Central memory CD8-positive, alpha-beta T cell (primary cell): ENCODE results near the gene LYST.

ENCODE experiments used
- ATAC-seq: fragments of 150-1000 bp; cut with Tn5 transposase; replicated peaks from 2 replicates; pipeline ENCODE4 v1.10.0; 2022; ENCODE audit warnings: mild to moderate bottlenecking, moderate FRiP score, moderate number of reproducible peaks; ENCODE audit not compliant: poor library complexity, severe bottlenecking; ENCODE audit errors: extremely low read depth
- DNase-seq, 2 donors: peaks; one replicate each; pipeline ENCODE4 v3.0.0; 2021; ENCODE audit warnings: low spot score in 2 of 2
- H3K27ac Mint-ChIP-seq: one replicate; pipeline ENCODE4 v1.8.0; 2022; ENCODE audit warnings: low read depth, mild to moderate bottlenecking, moderate library complexity, mixed read lengths
- H3K27me3 Mint-ChIP-seq: one replicate; pipeline ENCODE4 v1.8.0; 2022; ENCODE audit warnings: mixed read lengths
- H3K36me3 Mint-ChIP-seq: one replicate; pipeline ENCODE4 v1.8.0; 2022; ENCODE audit warnings: mild to moderate bottlenecking, moderate library complexity, mixed read lengths; ENCODE audit not compliant: insufficient read depth
- H3K4me1 Mint-ChIP-seq: one replicate; pipeline ENCODE4 v1.8.0; 2022; ENCODE audit warnings: mixed read lengths
- H3K4me3 Mint-ChIP-seq: one replicate; pipeline ENCODE4 v1.8.0; 2022; ENCODE audit warnings: mild to moderate bottlenecking, moderate library complexity, mixed read lengths
- H3K9me3 Mint-ChIP-seq: one replicate; pipeline ENCODE4 v1.8.0; 2022; ENCODE audit warnings: mixed read lengths

Gene LYST

DNA sequence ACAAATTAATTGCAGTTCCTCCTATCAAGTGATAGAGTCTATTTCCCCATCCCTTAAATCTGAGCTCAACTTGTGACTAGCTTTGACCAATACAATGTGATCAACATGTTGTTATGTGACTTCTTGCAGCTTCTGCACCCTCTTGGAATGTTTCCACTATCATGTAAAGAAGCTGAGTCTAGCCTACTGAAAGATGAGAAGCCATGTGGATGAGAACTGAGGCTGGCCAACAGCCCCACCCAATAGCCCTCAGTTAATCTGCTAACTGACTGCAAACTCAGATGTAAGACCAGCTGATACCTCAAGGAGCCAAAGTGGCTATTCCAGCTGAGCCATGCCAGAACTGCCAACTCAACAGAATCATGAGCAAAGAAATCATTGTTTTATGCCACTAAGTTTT lies 44.0 kb downstream of the LYST start:
- ATAC-seq (no peak), DNase-seq (no peak)
- no peak overlapping the region for H3K4me3 Mint-ChIP-seq
- H3K4me1 Mint-ChIP-seq, result peaks cover 28% of the 10 kb centered on the region
- H3K36me3 Mint-ChIP-seq, result peaks cover 10% of the 10 kb centered on the region
- H3K9me3 Mint-ChIP-seq, result no peaks in the 10 kb centered on the region
- no peaks in the 10 kb centered on the region for H3K27me3 Mint-ChIP-seq
- no peak overlapping the region for H3K27ac Mint-ChIP-seq

- DNase-seq (no peak), ATAC-seq (no peak)
- no peaks in the 10 kb centered on the region for H3K9me3 Mint-ChIP-seq
- H3K27me3 Mint-ChIP-seq, result no peaks in the 10 kb centered on the region
- peaks cover 10% of the 10 kb centered on the region for H3K36me3 Mint-ChIP-seq
- H3K27ac Mint-ChIP-seq, result peak overlapping the region; percentile 41
- H3K4me3 Mint-ChIP-seq, result no peak overlapping the region
- H3K4me1 Mint-ChIP-seq, result peaks cover 37% of the 10 kb centered on the region
These were observed 45.2 kb downstream of the LYST start for GRCh38 chr1:235821361-235821981.

DNA sequence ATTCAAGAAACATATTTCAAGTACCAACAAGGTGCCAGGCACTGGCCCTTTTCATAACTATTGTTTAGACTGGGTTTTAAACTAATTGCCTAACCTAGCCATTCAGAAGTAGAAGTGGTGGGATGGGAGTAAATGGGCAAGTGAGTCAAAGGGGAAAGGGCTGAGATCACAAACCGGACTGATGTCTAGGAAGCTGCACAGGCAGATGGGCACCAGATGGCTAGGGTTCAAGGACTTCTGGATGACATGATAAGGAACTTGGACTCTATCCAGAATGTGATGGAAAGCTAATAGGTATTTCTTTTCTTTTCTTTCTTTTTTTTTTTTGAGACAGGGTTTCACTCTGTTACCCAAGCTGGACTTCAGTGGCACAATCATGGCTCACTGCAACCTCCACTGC lies 46.6 kb downstream of the LYST start:
- peak overlapping the region; percentile 66 for H3K27ac Mint-ChIP-seq
- DNase-seq (no peak), ATAC-seq (no peak)
- H3K4me3 Mint-ChIP-seq, result no peak overlapping the region
- H3K9me3 Mint-ChIP-seq, result no peaks in the 10 kb centered on the region
- no peaks in the 10 kb centered on the region for H3K27me3 Mint-ChIP-seq
- H3K36me3 Mint-ChIP-seq, result peaks cover 7% of the 10 kb centered on the region
- peaks cover 34% of the 10 kb centered on the region for H3K4me1 Mint-ChIP-seq

DNA sequence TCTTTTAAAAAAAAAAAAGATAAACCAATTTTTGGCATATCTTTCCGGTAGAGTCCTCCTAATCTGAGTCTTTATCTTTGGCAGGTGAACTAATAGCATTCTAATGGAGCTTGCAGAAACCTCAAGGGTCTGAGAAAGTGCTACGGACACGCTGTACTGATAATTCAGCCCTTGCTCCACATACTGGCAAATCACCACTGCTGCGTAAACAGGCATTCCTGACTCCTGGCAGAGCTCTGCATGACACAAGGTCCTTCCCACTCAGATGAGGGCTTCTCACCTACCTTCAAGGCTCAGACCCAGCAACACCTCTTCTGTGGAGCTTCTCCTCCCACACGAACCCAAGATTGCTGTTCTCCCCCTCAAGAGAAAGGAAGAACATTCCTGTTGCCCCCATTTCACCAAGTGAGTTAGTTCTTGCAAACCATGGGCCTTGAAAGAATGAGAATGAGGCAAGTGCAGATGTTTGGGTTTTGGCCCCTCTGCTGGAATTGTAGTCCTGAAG lies 48.0 kb downstream of the LYST start:
- Mint-ChIP-seq H3K27ac (peak overlapping the region; percentile 66), H3K4me1 (peaks cover 34% of the 10 kb centered on the region)

DNA sequence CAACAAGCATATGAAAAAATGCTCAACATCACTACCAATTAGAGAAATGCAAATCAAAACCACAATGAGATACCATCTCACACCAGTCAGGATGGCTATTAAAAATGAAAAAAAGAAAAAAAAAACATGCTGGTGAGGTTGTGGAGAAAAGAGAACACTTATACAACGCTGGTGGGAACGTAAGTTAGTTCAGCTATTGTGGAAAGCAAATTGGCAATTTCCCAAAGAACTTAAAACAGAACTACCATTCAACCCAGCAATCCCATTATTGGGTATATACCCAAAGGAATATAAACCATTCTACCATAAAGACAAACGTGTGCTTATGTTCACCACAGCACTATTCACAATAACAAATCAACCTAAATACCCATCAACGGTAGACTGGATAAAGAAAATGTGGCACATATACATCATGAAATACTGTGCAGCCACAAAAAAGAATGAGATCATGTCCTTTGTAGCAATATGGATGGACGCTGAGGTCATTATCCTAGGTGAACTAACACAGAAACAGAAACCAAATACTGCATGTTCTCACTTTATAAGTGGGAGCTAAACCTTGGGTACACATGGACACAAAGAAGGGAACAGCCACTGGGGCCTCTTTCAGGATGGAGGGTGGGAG lies 49.5 kb downstream of the LYST start:
- no peak overlapping the region for H3K4me3 Mint-ChIP-seq
- no peaks in the 10 kb centered on the region for H3K9me3 Mint-ChIP-seq
- H3K36me3 Mint-ChIP-seq, result no peaks in the 10 kb centered on the region
- no peak for ATAC-seq
- H3K4me1 Mint-ChIP-seq, result peaks cover 28% of the 10 kb centered on the region
- no peaks in the 10 kb centered on the region for H3K27me3 Mint-ChIP-seq
- DNase-seq, result no peak
- H3K27ac Mint-ChIP-seq, result peak overlapping the region; percentile 61

More for the DNA sequence above, 48.0 kb downstream of the LYST start:
- Mint-ChIP-seq H3K36me3 (peaks cover 2% of the 10 kb centered on the region), H3K4me3 (no peak overlapping the region), H3K27me3 (no peaks in the 10 kb centered on the region), H3K9me3 (no peaks in the 10 kb centered on the region)
- DNase-seq (no peak), ATAC-seq (no peak)

- Mint-ChIP-seq H3K36me3 (peaks cover 9% of the 10 kb centered on the region), H3K27me3 (no peaks in the 10 kb centered on the region), H3K4me1 (peaks cover 8% of the 10 kb centered on the region), H3K27ac (no peak overlapping the region), H3K4me3 (no peak overlapping the region), H3K9me3 (no peaks in the 10 kb centered on the region)
- ATAC-seq, result no peak
- no peak for DNase-seq
These were observed 56.9 kb downstream of the LYST start for GRCh38 chr1:235809688-235810397.

DNA sequence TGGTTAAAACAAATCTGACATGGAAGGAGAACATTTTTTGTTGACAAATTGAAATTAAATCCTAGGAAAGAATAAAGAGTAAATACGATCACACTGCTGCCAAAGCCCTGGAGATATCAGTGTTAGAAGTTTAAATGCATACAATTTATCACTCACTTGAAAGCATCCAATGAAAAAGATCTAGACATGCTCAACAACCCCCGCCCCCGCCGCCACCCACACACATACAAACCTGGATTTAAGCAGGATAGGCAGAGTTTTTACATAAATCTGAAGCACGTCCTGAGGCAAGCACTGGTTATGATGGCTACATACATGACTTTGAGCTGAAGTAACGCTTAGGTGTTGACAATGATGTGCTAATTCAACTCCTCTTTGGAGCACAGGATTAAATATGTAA lies 58.5 kb downstream of the LYST start:
- ATAC-seq (no peak), DNase-seq (no peak)
- no peaks in the 10 kb centered on the region for H3K27me3 Mint-ChIP-seq
- H3K36me3 Mint-ChIP-seq, result peaks cover 10% of the 10 kb centered on the region
- H3K4me1 Mint-ChIP-seq, result peaks cover 8% of the 10 kb centered on the region
- no peaks in the 10 kb centered on the region for H3K9me3 Mint-ChIP-seq
- no peak overlapping the region for H3K27ac Mint-ChIP-seq
- no peak overlapping the region for H3K4me3 Mint-ChIP-seq

GRCh38 chr1:235806123-235806522 lies 60.6 kb downstream of the LYST start:
- Mint-ChIP-seq H3K27me3 (no peaks in the 10 kb centered on the region), H3K4me3 (no peak overlapping the region), H3K36me3 (peaks cover 13% of the 10 kb centered on the region), H3K9me3 (no peaks in the 10 kb centered on the region), H3K4me1 (peaks cover 16% of the 10 kb centered on the region), H3K27ac (peak overlapping the region; percentile 69)
- no peak for ATAC-seq
- DNase-seq, result no peak

- H3K27me3 Mint-ChIP-seq, result no peaks in the 10 kb centered on the region
- H3K36me3 Mint-ChIP-seq, result peaks cover 15% of the 10 kb centered on the region
- DNase-seq (no peak), ATAC-seq (no peak)
- peak overlapping the region; percentile 35 for H3K27ac Mint-ChIP-seq
- no peak overlapping the region for H3K4me3 Mint-ChIP-seq
- H3K9me3 Mint-ChIP-seq, result no peaks in the 10 kb centered on the region
- peaks cover 16% of the 10 kb centered on the region for H3K4me1 Mint-ChIP-seq
These were observed 63.9 kb downstream of the LYST start for GRCh38 chr1:235802573-235803346.

- no peak overlapping the region for H3K27ac Mint-ChIP-seq
These were observed 67.4 kb downstream of the LYST start for GRCh38 chr1:235799264-235799663.

GRCh38 chr1:235791532-235792060 lies 75.1 kb downstream of the LYST start:
- Mint-ChIP-seq H3K4me3 (no peak overlapping the region), H3K4me1 (peaks cover 4% of the 10 kb centered on the region), H3K27ac (no peak overlapping the region), H3K36me3 (peaks cover 29% of the 10 kb centered on the region), H3K9me3 (no peaks in the 10 kb centered on the region), H3K27me3 (no peaks in the 10 kb centered on the region)
- DNase-seq (no peak), ATAC-seq (no peak)

More at GRCh38 chr1:235799264-235799663, 67.4 kb downstream of the LYST start:
- no peak for DNase-seq
- Mint-ChIP-seq H3K4me3 (no peak overlapping the region), H3K27me3 (no peaks in the 10 kb centered on the region), H3K36me3 (peaks cover 12% of the 10 kb centered on the region), H3K4me1 (peaks cover 8% of the 10 kb centered on the region), H3K9me3 (no peaks in the 10 kb centered on the region)
- ATAC-seq, result no peak

GRCh38 chr1:235790123-235790522 lies 76.6 kb downstream of the LYST start:
- Mint-ChIP-seq H3K9me3 (no peaks in the 10 kb centered on the region), H3K27ac (no peak overlapping the region)

More at GRCh38 chr1:235790123-235790522, 76.6 kb downstream of the LYST start:
- Mint-ChIP-seq H3K4me3 (no peak overlapping the region), H3K36me3 (peaks cover 29% of the 10 kb centered on the region), H3K4me1 (peaks cover 4% of the 10 kb centered on the region), H3K27me3 (no peaks in the 10 kb centered on the region)
- DNase-seq, result no peak
- ATAC-seq, result no peak
